GM19452 (cell line): ENCODE results near the gene MAP3K13.
"Not testable (repeated sequence)": the region's sequence is repeated elsewhere in the genome, so short reads cannot be mapped to it uniquely, and the experiment has no call there.

Experiments used
- ATAC-seq: cut with Tn5 transposase; IDR thresholded peaks from one replicate; pipeline ENCODE4 v1.9.1; 2021; ENCODE audit not compliant: unreplicated experiment

The MAP3K13 gene

DNA sequence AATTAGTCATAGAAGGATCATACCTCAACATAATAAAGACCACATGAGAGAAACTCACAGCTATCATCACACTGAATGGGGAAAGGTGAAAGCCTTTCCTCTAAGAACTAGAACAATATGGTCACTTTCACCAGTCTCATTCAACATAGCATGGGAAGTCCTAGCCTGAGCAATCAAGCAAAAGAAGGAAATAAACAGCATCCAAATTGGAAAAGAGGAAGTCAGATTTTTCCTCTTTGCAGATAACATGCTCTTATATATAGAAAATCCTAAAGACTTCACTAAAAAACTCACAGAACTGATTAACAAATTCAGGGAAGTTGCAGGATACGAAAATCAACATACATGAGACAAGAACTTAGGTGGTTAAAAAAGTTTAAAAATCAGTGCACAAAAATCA is 24.7 kb downstream of the MAP3K13 start:
- ATAC-seq = no peak

GRCh38 chr3:185393055-185393454 is 30.1 kb downstream of the MAP3K13 start:
- ATAC-seq = no peak

DNA sequence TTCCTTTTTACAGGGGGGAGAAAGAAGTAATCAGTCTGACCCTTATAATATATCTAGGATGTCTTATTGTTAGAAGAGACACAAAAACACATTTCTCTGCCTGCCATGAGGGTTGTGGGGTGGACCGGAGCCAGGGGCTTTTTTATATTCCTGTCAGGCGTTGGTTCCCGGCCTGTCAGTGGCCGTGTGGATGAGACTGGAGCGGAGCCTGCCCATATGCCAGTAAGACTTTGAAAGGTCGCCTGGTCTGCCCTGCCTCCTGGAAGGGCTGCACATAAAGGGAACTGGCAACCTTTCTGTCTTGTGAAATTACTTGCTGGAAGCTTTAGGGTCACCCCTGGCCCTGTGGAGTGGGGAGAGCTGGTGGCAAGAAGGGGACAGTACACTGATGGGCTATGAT is 34.7 kb downstream of the MAP3K13 start:
- ATAC-seq = no peak

DNA sequence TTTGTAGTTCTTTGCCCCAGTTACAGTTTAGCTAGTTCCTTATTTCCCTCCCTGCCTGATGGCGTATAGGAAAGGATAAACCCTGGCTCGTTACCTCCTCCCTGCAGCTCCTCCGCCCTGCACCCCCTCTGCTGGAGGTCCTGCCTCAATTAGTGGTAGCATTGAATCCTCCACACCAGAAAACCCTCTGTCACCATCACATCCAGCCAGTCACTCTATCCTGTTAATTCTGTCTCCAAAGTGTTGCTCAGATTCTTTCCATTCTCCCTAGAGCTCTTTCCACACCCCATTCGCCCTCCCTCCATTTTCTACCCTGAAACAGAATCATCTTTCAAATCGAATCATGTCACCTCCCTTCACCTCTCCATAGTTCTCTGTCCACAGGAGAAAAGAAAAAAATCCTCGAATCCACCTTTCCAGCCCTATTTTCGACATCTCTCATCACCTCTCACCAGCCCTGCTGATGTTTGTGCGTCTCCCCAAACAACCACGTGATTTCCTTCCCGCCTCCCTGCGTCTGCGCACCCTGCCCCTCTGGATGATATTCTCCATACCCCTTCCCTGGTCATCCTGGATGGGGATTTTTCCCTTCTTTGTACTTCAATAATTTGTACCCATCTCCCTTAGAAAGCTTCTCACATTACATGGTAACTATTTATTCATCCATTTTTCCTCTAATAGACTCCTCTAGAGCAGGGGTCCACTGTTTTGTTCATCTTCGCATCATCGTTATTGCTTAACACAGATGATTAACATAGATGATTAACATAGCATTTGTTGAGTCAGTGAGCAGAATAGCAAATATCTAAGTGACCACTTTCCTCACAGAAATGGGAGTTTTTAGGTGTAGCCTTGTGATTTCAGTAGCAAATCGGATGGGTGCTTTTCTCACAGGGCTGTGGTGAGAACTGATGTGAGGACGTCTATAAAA is 37.1 kb downstream of the MAP3K13 start:
- ATAC-seq = no peak

GRCh38 chr3:185400866-185401265 is 37.9 kb downstream of the MAP3K13 start:
- no peak for ATAC-seq

- ATAC-seq = no peak
Observed at GRCh38 chr3:185401319-185401955, 38.5 kb downstream of the MAP3K13 start.

GRCh38 chr3:185402561-185402960 is 39.6 kb downstream of the MAP3K13 start:
- no peak for ATAC-seq

DNA sequence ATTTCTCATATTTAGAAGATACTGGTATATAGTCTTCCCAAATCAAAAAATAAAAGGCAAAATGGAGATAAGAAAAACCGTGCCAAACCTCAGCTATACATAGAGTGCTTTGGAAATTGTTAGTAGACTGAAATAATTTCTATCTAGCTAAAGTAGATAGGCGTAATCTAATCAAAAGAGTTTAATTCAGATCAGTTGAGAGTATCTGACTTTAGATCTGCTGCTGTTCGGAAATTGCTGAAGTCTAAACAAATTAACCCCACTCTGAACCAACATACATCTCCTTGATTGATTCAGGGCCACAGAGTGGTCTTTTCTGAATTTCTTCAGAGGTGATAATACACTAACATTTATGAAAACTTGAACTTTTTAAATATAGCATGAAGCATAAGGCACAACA is 40.1 kb downstream of the MAP3K13 start:
- ATAC-seq = no peak

GRCh38 chr3:185405243-185405642 is 42.3 kb downstream of the MAP3K13 start:
- ATAC-seq = no peak

- no peak for ATAC-seq
Observed at GRCh38 chr3:185405664-185406063, 42.7 kb downstream of the MAP3K13 start.

DNA sequence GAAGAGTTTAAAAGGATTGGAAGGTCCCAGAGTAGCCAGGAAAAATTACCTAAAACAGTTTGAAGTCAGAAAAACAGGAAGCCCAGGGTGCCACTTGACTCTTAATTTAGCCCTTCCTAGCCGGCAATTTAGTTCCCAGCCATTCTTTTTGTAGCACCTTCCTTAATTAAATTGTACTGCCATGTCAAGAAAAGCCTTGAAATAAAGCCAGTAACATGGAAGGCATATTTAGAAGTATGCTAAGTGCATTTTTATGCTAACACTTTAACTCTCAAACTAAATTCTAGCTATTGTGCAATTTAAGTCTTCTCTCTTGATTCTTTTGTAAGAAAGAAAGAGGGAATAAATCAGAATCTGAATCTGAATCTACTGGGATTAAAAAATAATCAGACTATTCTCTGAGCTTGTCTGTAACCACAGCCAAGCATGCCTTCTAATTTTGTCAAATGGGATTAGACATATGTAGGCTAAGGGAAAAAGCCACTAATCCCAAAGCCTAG is 43.2 kb downstream of the MAP3K13 start:
- ATAC-seq = no peak

GRCh38 chr3:185409957-185410356 is 47.0 kb downstream of the MAP3K13 start:
- ATAC-seq = no peak

- ATAC-seq = no peak
Observed at GRCh38 chr3:185411133-185411532, 48.2 kb downstream of the MAP3K13 start.

GRCh38 chr3:185416513-185416912 is 53.6 kb downstream of the MAP3K13 start:
- ATAC-seq = no peak

DNA sequence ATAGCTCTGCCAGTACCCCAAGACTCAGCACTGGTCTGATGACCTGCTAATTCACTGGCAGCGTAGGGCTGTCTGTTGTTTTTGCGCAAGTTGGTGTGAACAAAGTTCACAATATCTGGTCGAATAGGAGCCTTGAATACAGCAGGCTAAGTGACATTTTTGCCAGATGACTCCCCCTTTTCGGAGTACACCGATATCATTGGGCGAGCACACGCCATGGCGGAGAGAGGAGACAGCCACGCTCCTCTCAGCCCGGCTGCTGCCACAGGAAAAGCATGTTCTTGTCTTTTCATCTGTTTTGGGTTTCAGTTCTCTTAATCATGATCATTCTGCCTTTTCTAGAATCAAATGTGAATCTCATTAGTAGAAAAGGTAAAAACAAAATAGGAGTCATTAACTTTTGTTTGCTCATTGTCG is 55.6 kb downstream of the MAP3K13 start:
- not testable (repeated sequence) for ATAC-seq

DNA sequence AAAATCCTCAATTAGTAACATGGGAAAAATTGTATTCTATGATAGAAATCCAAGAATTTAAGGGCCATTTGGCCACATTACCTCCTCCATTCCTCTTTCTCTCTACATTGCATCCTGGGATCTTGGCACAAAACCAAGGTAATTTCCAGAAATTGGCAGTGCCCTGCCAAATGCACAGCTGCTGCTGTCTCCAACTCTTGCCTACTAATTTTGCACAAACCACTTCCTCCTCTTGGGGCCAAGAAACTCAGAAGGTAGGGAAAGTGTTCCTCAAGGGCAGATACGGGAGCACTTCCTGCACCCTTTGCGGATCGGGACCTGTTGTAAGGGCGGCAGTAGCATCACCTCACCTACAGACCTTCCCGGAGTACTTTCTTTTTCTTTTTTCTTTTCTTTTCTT is 57.8 kb downstream of the MAP3K13 start:
- ATAC-seq = no peak

DNA sequence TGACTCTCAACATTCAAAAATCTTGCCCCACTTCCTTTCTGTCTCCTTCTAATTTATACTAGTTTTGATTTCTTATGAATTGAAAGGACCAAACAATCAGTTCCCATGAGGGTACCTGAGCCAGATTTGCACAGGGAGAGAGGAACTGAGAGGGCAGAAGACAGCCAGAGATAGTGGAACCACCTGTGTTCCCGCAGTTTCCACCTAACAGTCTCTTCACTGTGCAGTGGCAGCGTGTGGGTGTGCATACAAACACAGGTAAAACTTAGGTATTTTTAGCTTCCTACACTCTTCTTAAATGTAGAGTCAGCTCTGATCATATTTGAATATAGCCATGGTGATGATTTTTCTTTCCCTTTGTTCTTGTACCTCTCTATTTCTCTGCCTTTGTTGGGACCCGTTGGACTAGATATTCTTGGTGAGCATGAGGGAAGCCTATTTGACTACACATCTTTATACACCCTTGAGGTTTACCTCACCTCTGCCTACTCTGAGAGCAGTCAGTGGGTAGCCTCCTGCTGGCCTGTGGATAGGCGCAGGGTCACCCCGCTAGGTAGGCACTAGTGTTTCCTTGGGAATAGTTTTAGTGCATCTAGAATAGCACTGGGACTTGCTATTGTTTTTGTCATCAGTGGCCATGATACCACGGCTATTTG is 58.8 kb downstream of the MAP3K13 start:
- ATAC-seq = peak; percentile 54

DNA sequence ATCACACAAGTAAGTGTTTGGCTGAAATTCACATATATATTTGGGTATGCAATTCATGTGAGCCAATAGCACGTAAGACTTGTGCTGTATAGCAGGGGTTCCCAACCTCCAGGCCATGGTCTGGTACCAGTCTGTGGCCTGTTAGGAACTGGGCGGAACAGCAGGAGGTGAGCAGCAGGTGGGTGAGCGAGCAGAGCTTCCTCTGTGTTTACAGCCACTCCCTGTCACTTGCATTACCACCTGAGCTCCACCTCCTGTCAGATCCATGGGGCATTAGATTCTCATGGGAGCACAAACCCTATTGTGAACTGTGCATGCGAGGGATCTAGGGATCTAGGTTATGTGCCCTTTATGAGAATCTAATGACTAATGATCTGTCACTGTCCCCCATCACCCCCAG is 59.7 kb downstream of the MAP3K13 start:
- ATAC-seq = no peak

- no peak for ATAC-seq
Observed at GRCh38 chr3:185423178-185423577, 60.2 kb downstream of the MAP3K13 start.

DNA sequence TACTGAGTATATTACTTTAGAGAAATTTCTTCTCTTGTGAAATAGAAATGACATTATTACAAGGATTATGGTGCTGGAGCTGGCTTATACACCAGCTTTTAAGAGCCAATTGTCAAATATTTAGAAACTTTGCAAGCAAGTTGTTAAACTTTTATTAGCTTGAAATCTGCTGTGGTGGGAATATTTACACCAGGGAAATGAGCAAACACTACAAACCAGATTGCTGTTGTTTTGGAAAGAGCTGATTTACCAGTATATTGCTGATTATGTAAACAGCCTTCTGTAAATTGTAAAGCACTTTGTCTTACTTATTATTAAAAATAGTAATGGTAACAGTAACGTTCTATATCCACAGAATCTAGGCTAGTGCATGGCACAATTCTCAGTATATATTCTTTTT is 61.5 kb downstream of the MAP3K13 start:
- ATAC-seq = no peak

DNA sequence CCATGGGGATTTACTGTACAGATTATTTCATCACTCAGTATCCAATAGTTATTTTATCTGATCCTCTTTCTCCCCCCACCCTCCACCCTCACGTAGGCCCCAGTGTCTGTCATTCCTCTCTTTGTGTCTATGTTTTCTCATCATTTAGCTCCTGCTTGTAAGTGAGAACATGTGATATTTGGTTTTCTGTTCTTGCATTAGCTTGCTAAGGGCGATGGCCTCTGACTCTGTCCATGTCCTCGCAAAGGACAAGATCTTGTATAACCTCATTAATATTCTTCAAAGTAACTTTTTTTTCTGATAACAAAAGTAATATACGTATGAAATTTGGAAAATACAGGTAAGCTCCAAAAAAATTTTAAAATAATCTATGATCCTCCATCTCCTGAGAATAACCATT is 67.4 kb downstream of the MAP3K13 start:
- ATAC-seq = no peak
